ENCODE measurements around the gene KCNQ2.

The KCNQ2 gene

GRCh38 chr20:63458170-63459069 lies 14.0 kb downstream of the KCNQ2 start:
- H3K4me1 Mint-ChIP-seq: peaks cover 3% of the 10 kb centered on the region
- peaks cover 21% of the 10 kb centered on the region for H3K27me3 Mint-ChIP-seq
- H3K9me3 Mint-ChIP-seq: no peaks in the 10 kb centered on the region
- H3K4me3 Mint-ChIP-seq: no peak overlapping the region
- H3K27ac Mint-ChIP-seq: no peak overlapping the region
- H3K36me3 Mint-ChIP-seq: no peaks in the 10 kb centered on the region

GRCh38 chr20:63457737-63458136 lies 14.7 kb downstream of the KCNQ2 start:
- no peaks in the 10 kb centered on the region for H3K36me3 Mint-ChIP-seq
- H3K27me3 Mint-ChIP-seq: peaks cover 18% of the 10 kb centered on the region
- no peak overlapping the region for H3K27ac Mint-ChIP-seq
- H3K4me1 Mint-ChIP-seq: peaks cover 3% of the 10 kb centered on the region
- no peaks in the 10 kb centered on the region for H3K9me3 Mint-ChIP-seq
- H3K4me3 Mint-ChIP-seq: no peak overlapping the region

GRCh38 chr20:63456429-63457284 lies 15.8 kb downstream of the KCNQ2 start:
- H3K4me1 Mint-ChIP-seq: peaks cover 3% of the 10 kb centered on the region
- H3K36me3 Mint-ChIP-seq: no peaks in the 10 kb centered on the region
- no peak overlapping the region for H3K27ac Mint-ChIP-seq
- no peak overlapping the region for H3K4me3 Mint-ChIP-seq
- H3K9me3 Mint-ChIP-seq: no peaks in the 10 kb centered on the region
- H3K27me3 Mint-ChIP-seq: peaks cover 15% of the 10 kb centered on the region

- Mint-ChIP-seq H3K27ac (no peak overlapping the region), H3K27me3 (peaks cover 12% of the 10 kb centered on the region), H3K36me3 (no peaks in the 10 kb centered on the region), H3K4me1 (peaks cover 3% of the 10 kb centered on the region), H3K4me3 (no peak overlapping the region), H3K9me3 (no peaks in the 10 kb centered on the region)
Observed at GRCh38 chr20:63455568-63455859, 16.9 kb downstream of the KCNQ2 start.

- H3K27me3 Mint-ChIP-seq: peaks cover 12% of the 10 kb centered on the region
- peaks cover 3% of the 10 kb centered on the region for H3K4me1 Mint-ChIP-seq
- H3K4me3 Mint-ChIP-seq: no peak overlapping the region
- H3K9me3 Mint-ChIP-seq: no peaks in the 10 kb centered on the region
- no peaks in the 10 kb centered on the region for H3K36me3 Mint-ChIP-seq
- H3K27ac Mint-ChIP-seq: no peak overlapping the region
Observed at GRCh38 chr20:63454731-63455567, 17.5 kb downstream of the KCNQ2 start.

GRCh38 chr20:63452821-63453523 lies 19.5 kb downstream of the KCNQ2 start:
- Mint-ChIP-seq H3K4me1 (peaks cover 3% of the 10 kb centered on the region), H3K4me3 (no peak overlapping the region), H3K27ac (no peak overlapping the region), H3K9me3 (no peaks in the 10 kb centered on the region), H3K36me3 (no peaks in the 10 kb centered on the region), H3K27me3 (peaks cover 11% of the 10 kb centered on the region)

GRCh38 chr20:63452341-63452740 lies 20.1 kb downstream of the KCNQ2 start:
- Mint-ChIP-seq H3K36me3 (no peaks in the 10 kb centered on the region), H3K4me3 (no peak overlapping the region), H3K4me1 (peaks cover 3% of the 10 kb centered on the region), H3K27me3 (peaks cover 15% of the 10 kb centered on the region), H3K27ac (no peak overlapping the region), H3K9me3 (no peaks in the 10 kb centered on the region)

GRCh38 chr20:63451821-63452220 lies 20.6 kb downstream of the KCNQ2 start:
- Mint-ChIP-seq H3K27me3 (peaks cover 17% of the 10 kb centered on the region), H3K4me1 (peaks cover 3% of the 10 kb centered on the region), H3K4me3 (no peak overlapping the region), H3K27ac (no peak overlapping the region), H3K36me3 (no peaks in the 10 kb centered on the region), H3K9me3 (no peaks in the 10 kb centered on the region)

GRCh38 chr20:63449796-63450730 lies 22.4 kb downstream of the KCNQ2 start:
- no peaks in the 10 kb centered on the region for H3K9me3 Mint-ChIP-seq
- no peak overlapping the region for H3K4me3 Mint-ChIP-seq
- no peaks in the 10 kb centered on the region for H3K36me3 Mint-ChIP-seq
- H3K4me1 Mint-ChIP-seq: peaks cover 3% of the 10 kb centered on the region
- peaks cover 11% of the 10 kb centered on the region for H3K27me3 Mint-ChIP-seq
- no peak overlapping the region for H3K27ac Mint-ChIP-seq

- H3K4me3 Mint-ChIP-seq: no peak overlapping the region
- H3K27ac Mint-ChIP-seq: no peak overlapping the region
- H3K27me3 Mint-ChIP-seq: peaks cover 6% of the 10 kb centered on the region
- no peaks in the 10 kb centered on the region for H3K9me3 Mint-ChIP-seq
- H3K4me1 Mint-ChIP-seq: peaks cover under 1% of the 10 kb centered on the region
- H3K36me3 Mint-ChIP-seq: no peaks in the 10 kb centered on the region
Observed at GRCh38 chr20:63449025-63449424, 23.4 kb downstream of the KCNQ2 start.

GRCh38 chr20:63448031-63448430 lies 24.4 kb downstream of the KCNQ2 start:
- H3K36me3 Mint-ChIP-seq: no peaks in the 10 kb centered on the region
- no peak overlapping the region for H3K27ac Mint-ChIP-seq
- H3K9me3 Mint-ChIP-seq: no peaks in the 10 kb centered on the region
- no peak overlapping the region for H3K4me3 Mint-ChIP-seq
- no peaks in the 10 kb centered on the region for H3K4me1 Mint-ChIP-seq
- peaks cover 6% of the 10 kb centered on the region for H3K27me3 Mint-ChIP-seq

GRCh38 chr20:63447320-63447719 lies 25.1 kb downstream of the KCNQ2 start:
- H3K36me3 Mint-ChIP-seq: no peaks in the 10 kb centered on the region
- peaks cover under 1% of the 10 kb centered on the region for H3K4me1 Mint-ChIP-seq
- H3K27me3 Mint-ChIP-seq: peaks cover 6% of the 10 kb centered on the region
- H3K27ac Mint-ChIP-seq: no peak overlapping the region
- H3K9me3 Mint-ChIP-seq: no peaks in the 10 kb centered on the region
- H3K4me3 Mint-ChIP-seq: no peak overlapping the region

- Mint-ChIP-seq H3K4me3 (no peak overlapping the region), H3K27ac (no peak overlapping the region), H3K27me3 (peaks cover 6% of the 10 kb centered on the region), H3K36me3 (no peaks in the 10 kb centered on the region), H3K9me3 (no peaks in the 10 kb centered on the region), H3K4me1 (peaks cover 10% of the 10 kb centered on the region)
Observed at GRCh38 chr20:63446216-63447024, 26.0 kb downstream of the KCNQ2 start.

Data from activated naive CD4-positive, alpha-beta T cell treated with anti-CD3 and anti-CD28 coated beads, Interleukin-2, amount 50 U/mL, for 24 hours (primary cell).